GM12878 (cell line): ENCODE measurements around the gene EPHA8.

ENCODE experiments used
- TBL1XR1 ChIP-seq: IDR thresholded peaks from 2 replicates; pipeline ENCODE4 v1.6.1; 2012; ENCODE audit warnings: low read depth, low read length, improper control_type of control experiment
- TF ChIP-seq, protein P1 (sequence below), 3 experiments: IDR thresholded peaks in 2 of 3; conservative IDR thresholded peaks in 1 of 3; 2 replicates each; pipeline ENCODE4 v1.5.1; 2011; ENCODE audit warnings: low read depth in 3 of 3, low read length in 3 of 3, mild to moderate bottlenecking in 3 of 3, control low read depth in 2 of 3, moderate library complexity in 2 of 3, inconsistent platforms in 1 of 3, mixed read lengths in 1 of 3; ENCODE audit not compliant: control insufficient read depth in 2 of 3, insufficient read depth in 1 of 3; ENCODE audit errors: extremely low read depth in 1 of 3

DNA sequence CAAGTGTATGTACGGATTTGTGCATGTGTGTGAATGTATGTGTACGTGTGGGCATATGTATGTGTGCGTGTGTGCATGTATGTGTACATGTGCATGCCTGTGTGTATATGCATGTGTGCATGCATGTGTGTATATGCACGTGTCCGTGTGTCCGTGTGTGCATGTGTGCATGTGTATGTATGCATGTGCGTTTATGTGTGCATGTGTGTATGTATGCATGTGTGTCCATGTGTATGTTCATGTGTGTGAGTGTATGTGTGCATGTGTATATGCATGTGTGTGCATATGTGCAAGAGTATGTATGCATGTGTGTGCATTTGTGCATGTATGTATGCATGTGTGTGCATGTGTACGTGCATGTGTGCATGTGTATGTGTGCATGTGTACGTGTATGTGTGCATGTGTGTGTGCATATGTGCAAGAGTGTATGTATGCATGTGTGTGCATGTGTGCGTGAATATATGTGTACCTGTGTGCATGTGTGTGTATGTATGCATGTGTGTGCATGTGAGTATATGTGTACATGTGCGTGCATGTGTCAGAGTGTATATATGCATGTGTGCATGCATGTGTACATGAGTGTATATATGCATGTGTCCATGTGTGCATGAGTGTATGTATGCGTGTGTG lies 15.6 kb downstream of the EPHA8 start:
- TF ChIP-seq TBL1XR1 = no peak
- TF ChIP-seq, protein P1, sequence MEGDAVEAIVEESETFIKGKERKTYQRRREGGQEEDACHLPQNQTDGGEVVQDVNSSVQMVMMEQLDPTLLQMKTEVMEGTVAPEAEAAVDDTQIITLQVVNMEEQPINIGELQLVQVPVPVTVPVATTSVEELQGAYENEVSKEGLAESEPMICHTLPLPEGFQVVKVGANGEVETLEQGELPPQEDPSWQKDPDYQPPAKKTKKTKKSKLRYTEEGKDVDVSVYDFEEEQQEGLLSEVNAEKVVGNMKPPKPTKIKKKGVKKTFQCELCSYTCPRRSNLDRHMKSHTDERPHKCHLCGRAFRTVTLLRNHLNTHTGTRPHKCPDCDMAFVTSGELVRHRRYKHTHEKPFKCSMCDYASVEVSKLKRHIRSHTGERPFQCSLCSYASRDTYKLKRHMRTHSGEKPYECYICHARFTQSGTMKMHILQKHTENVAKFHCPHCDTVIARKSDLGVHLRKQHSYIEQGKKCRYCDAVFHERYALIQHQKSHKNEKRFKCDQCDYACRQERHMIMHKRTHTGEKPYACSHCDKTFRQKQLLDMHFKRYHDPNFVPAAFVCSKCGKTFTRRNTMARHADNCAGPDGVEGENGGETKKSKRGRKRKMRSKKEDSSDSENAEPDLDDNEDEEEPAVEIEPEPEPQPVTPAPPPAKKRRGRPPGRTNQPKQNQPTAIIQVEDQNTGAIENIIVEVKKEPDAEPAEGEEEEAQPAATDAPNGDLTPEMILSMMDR (IDR thresholded peaks at IDR 0.05 in 2 of 3, conservative IDR thresholded peaks at IDR 0.05 in 1 of 3; ENCODE audit: control insufficient read depth in 2 of 3, extremely low read depth in 1 of 3, insufficient read depth in 1 of 3, low read depth in 3 of 3, low read length in 3 of 3) = no peak
